GM12891 (cell line): Measurements from ENCODE around the gene TBXAS1.

Experiments
- PAX5 ChIP-seq: IDR thresholded peaks from 2 replicates; pipeline ENCODE4 v1.6.1; 2011; ENCODE audit warnings: low read length, moderate library complexity, mild to moderate bottlenecking; ENCODE audit not compliant: insufficient read depth, severe bottlenecking
- POLR2A ChIP-seq: IDR thresholded peaks from 2 replicates; pipeline ENCODE4 v1.6.1; 2011; ENCODE audit warnings: low read depth, low read length, control low read depth
- POLR2AphosphoS5 ChIP-seq: IDR thresholded peaks from 2 replicates; pipeline ENCODE4 v1.6.1; 2011; ENCODE audit warnings: low read depth, low read length, control low read depth
- SPI1 ChIP-seq: IDR thresholded peaks from 2 replicates; pipeline ENCODE4 v1.6.1; 2011; ENCODE audit warnings: low read depth, low read length, control low read depth
- TAF1 ChIP-seq: IDR thresholded peaks from 2 replicates; pipeline ENCODE4 v1.6.1; 2011; ENCODE audit warnings: low read depth, low read length, control low read depth

GRCh38 chr7:139871820-139872219 is 42.8 kb downstream of the TBXAS1 start:
- no peak for TF ChIP-seq POLR2A
- no peak for TF ChIP-seq SPI1
- no peak for TF ChIP-seq TAF1
- no peak for TF ChIP-seq POLR2AphosphoS5
- no peak for TF ChIP-seq PAX5
